GM19438 (cell line): ENCODE measurements around the gene TMEM255A.

Experiments
- ATAC-seq: cut with Tn5 transposase; IDR thresholded peaks from one replicate; pipeline ENCODE4 v1.9.1; 2021; ENCODE audit warnings: low read depth; ENCODE audit not compliant: unreplicated experiment

Gene TMEM255A

DNA sequence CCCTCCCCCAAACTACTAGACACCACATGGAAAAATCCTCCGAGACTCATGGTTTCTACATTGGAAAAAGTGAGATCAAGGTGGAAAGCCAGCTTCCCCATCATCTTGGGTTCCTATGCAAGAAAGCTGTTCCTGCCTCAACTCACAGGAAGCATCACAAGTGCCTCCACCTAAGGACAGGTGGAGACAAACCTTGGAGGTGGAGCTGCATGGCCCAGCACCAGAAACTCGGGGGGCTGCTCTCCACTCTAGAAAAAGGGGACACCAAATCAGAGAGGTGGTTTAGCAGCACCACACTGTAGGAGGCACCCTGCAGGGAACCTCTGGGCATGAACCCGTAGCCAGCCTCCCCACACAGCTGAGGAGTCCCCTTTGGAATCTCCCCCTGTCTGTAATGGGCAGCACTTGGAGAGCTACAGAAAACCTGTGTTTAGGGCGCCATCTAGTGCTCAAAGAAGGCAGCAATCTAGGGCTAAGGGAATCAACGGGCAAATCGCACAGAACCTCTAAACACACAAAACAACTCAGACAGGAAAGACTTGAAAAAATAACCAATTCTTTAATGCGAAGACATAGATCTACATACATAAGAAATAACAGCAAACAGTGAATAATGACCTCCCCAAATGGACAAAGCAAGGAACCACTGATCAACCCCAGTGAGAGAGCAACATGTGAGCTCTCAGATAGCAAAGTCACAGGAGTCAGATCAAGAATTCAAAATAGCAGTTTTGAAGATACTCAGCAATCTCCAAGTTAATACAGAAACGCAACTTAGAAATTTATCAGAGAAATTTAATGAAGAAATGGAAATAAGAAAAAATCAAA, 97.6 kb downstream of the TMEM255A start:
- ATAC-seq: no peak
